Transverse colon (tissue), 4 donors: ENCODE data around the gene PDE6H. TPM values are rescaled to one million over a fixed set of nuclear protein-coding genes. Genes with fewer than 3 reads are reported as not detected.

Experiments used
- DNase-seq: peaks from one replicate; pipeline ENCODE4 v3.0.0-alpha.2; 2019
- H3K27ac ChIP-seq, 4 donors: fragments of 200-600 bp; sonication (generic); 2 replicates each; pipeline ENCODE4 v1.5.1; 2016 to 2018; ENCODE audit warnings: inconsistent platforms in 4 of 4
- H3K27me3 ChIP-seq: fragments of 200-600 bp; sonication (generic); 2 replicates; pipeline ENCODE4 v1.5.1; 2017; ENCODE audit warnings: inconsistent platforms
- H3K36me3 ChIP-seq, 4 donors: fragments of 200-600 bp; sonication (generic); 2 replicates each; pipeline ENCODE4 v1.5.1; 2017 to 2019; ENCODE audit warnings: inconsistent platforms in 4 of 4
- H3K4me1 ChIP-seq, 4 donors: fragments of 200-600 bp; sonication (generic); 2 replicates each; pipeline ENCODE4 v1.5.1; 2017 to 2020; ENCODE audit warnings: inconsistent platforms in 4 of 4
- H3K4me3 ChIP-seq, 4 donors: fragments of 200-600 bp; sonication (generic); 1 replicate in 1 of 4; 2 replicates in 3 of 4; pipeline versions ENCODE4 v1.5.1 to v1.6.1; 2017 to 2019; ENCODE audit warnings: inconsistent platforms in 4 of 4
- H3K9me3 ChIP-seq, 2 donors: fragments of 200-600 bp; sonication (generic); 2 replicates each; pipeline ENCODE4 v1.5.1; 2017 to 2019; ENCODE audit warnings: inconsistent platforms in 2 of 2
- EP300 ChIP-seq: sonication (generic); formaldehyde crosslinking; IDR thresholded peaks from one replicate; pipeline ENCODE4 v1.6.1; 2017; ENCODE audit warnings: antibody characterized with exemption, low read depth
- POLR2A ChIP-seq: fragments of 450-650 bp; IDR thresholded peaks from one replicate; pipeline ENCODE4 v1.6.1; 2016; ENCODE audit warnings: antibody characterized with exemption, mild to moderate bottlenecking, moderate library complexity
- POLR2AphosphoS5 ChIP-seq, 3 donors: sonication (generic); formaldehyde crosslinking; IDR thresholded peaks; one replicate each; pipeline ENCODE4 v1.6.1; 2016; ENCODE audit warnings: antibody characterized with exemption in 3 of 3
- WGBS, 2 donors: methylation state at CpG; one replicate each; pipeline ENCODE4 v1.1.5; 2018; ENCODE audit warnings: low coverage in 1 of 2; 5-methylcytosine and 5-hydroxymethylcytosine counted together
- in situ Hi-C, 4 donors: fragments of 200-750 bp; cut with MboI; loops; one replicate each; pipeline versions ENCODE4 v1.15.0 to v1.15.1; 2017; ENCODE audit warnings: low sequenced_read_pairs in 3 of 4, low pct_ligation_motif_present in 1 of 4, low pct_unique_long_range_greater_than_20kb in 1 of 4
- intact Hi-C: fragments of 100-400 bp; cut with DNase I; formaldehyde crosslinking; loops from one replicate; pipeline ENCODE4 v1.15.1; 2023; ENCODE audit warnings: low total_unique reads
- total RNA-seq, 4 donors: library from RNA; depleted of rRNA; stranded (reverse); fragments of >200 nt; gene quantifications; one replicate each; pipeline ENCODE4 v1.1.0, GENCODE V29; 2016
- TF ChIP-seq, protein P1 (sequence below), 5 experiments: fragments of 200-600 bp in 3 of 5; fragments of 450-650 bp in 2 of 5; sonication (generic) in 3 of 5; IDR thresholded peaks; 1 replicate in 2 of 5; 2 replicates in 3 of 5; pipeline ENCODE4 v1.5.1; 2016 to 2017; ENCODE audit warnings: antibody characterized with exemption in 5 of 5, inconsistent platforms in 3 of 5, mild to moderate bottlenecking in 2 of 5, moderate library complexity in 1 of 5

The PDE6H gene
- total RNA-seq, 4 donors from 2014 or later, result not detected

DNA sequence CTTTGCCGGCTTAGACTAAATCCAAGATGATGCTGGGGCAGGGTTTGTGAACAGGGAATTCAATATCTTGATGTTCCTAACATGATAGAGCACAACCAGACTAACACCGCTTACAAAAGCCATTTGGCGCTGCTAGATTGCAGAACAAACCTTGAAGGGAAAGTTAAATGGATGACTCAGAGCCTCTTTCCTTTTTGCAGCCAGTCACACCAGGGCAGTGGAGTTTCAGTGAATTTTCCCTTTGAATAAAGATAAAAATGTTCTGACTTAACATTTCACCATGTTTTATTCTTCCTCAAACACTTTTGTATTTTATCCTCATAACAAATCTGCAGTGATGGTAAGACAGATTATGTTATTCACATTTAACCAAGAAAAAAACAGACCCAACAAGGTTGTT lies 47.3 kb downstream of the PDE6H start:
- Histone ChIP-seq H3K36me3 (no peaks in the 10 kb centered on the region), H3K27me3 (no peaks in the 10 kb centered on the region), H3K4me1 (no peaks in the 10 kb centered on the region), H3K4me3 (no peak overlapping the region), H3K27ac (no peak overlapping the region), H3K9me3 (no peaks in the 10 kb centered on the region)
- no peak for DNase-seq
- 70 to 81% methylated on average over 2 to 3 of the region's 3 CpGs for WGBS, 2 donors
- TF ChIP-seq, protein P1, sequence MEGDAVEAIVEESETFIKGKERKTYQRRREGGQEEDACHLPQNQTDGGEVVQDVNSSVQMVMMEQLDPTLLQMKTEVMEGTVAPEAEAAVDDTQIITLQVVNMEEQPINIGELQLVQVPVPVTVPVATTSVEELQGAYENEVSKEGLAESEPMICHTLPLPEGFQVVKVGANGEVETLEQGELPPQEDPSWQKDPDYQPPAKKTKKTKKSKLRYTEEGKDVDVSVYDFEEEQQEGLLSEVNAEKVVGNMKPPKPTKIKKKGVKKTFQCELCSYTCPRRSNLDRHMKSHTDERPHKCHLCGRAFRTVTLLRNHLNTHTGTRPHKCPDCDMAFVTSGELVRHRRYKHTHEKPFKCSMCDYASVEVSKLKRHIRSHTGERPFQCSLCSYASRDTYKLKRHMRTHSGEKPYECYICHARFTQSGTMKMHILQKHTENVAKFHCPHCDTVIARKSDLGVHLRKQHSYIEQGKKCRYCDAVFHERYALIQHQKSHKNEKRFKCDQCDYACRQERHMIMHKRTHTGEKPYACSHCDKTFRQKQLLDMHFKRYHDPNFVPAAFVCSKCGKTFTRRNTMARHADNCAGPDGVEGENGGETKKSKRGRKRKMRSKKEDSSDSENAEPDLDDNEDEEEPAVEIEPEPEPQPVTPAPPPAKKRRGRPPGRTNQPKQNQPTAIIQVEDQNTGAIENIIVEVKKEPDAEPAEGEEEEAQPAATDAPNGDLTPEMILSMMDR (IDR thresholded peaks at IDR 0.05), result no peak
- TF ChIP-seq EP300 (no peak), POLR2A (no peak), POLR2AphosphoS5 (IDR thresholded peaks at IDR 0.05) (no peak)
- in situ Hi-C loops, result loop anchor here in 1 of 4 donors (25.0 kb wide), 1 partner anchor 492 kb away; no protein-coding TSS in a partner anchor
- intact Hi-C loops, result no loop called here

Other genes starting within 250 kb of the PDE6H start
- 10 to 100 TPM in 2 of 4 donors, 1 to 10 TPM in 2; 7.4 to 19.4 (median 11.6) TPM for gene WBP11, start 169.6 kb upstream of the PDE6H start, total RNA-seq
- under 1 TPM in 2 of 4 donors, not detected in 2; 0.55 to 0.95 TPM for gene C12orf60, start 169.4 kb upstream of the PDE6H start, total RNA-seq
- gene SMCO3, start 158.9 kb upstream of the PDE6H start, total RNA-seq, result not detected
- under 1 TPM in 2 of 4 donors, not detected in 2; 0.16 to 0.68 TPM for gene ART4, start 129.5 kb upstream of the PDE6H start, total RNA-seq
- 100 to 1,000 TPM in 3 of 4 donors, 10 to 100 TPM in 1; 90.5 to 499 (median 234) TPM for gene MGP, start 87.2 kb upstream of the PDE6H start, total RNA-seq
- gene ERP27, start 34.5 kb upstream of the PDE6H start, total RNA-seq, result 1 to 10 TPM in 1 of 4 donors, under 1 TPM in 1, not detected in 2; 0.64 to 2.6 TPM
- gene ARHGDIB, start 11.4 kb upstream of the PDE6H start, total RNA-seq, result 10 to 100 TPM; 36.7 to 69.5 (median 48.3) TPM
- gene RERG, start 248.4 kb downstream of the PDE6H start, total RNA-seq, result 10 to 100 TPM in 2 of 4 donors, 1 to 10 TPM in 2; 3.6 to 12.6 (median 8.6) TPM